Activated naive CD8-positive, alpha-beta T cell (primary cell): Measurements from ENCODE around the gene E2F2.
A peak's percentile ranks its signal among the peaks of the same experiment; 100 is the strongest.
"Not testable (repeated sequence)": the region's sequence is repeated elsewhere in the genome, so short reads cannot be mapped to it uniquely, and the experiment has no call there.

Source experiments
- H3K27ac Mint-ChIP-seq: one replicate; pipeline ENCODE4 v1.8.0; 2021; ENCODE audit warnings: mixed read lengths
- H3K27me3 Mint-ChIP-seq: one replicate; pipeline ENCODE4 v1.8.0; 2021; ENCODE audit warnings: mixed read lengths
- H3K36me3 Mint-ChIP-seq: one replicate; pipeline ENCODE4 v1.8.0; 2021; ENCODE audit warnings: mixed read lengths
- H3K4me1 Mint-ChIP-seq: one replicate; pipeline ENCODE4 v1.8.0; 2021; ENCODE audit warnings: low read depth, mixed read lengths
- H3K4me3 Mint-ChIP-seq: one replicate; pipeline ENCODE4 v1.8.0; 2021; ENCODE audit warnings: mild to moderate bottlenecking, mixed read lengths
- H3K9me3 Mint-ChIP-seq: one replicate; pipeline ENCODE4 v1.8.0; 2021; ENCODE audit warnings: low read depth, mixed read lengths

E2F2 gene

GRCh38 chr1:23543707-23544443 lies 12.8 kb upstream of the E2F2 start:
- Mint-ChIP-seq H3K4me3 (no peak overlapping the region), H3K9me3 (no peaks in the 10 kb centered on the region), H3K27ac (no peak overlapping the region), H3K27me3 (no peaks in the 10 kb centered on the region), H3K36me3 (no peaks in the 10 kb centered on the region), H3K4me1 (peaks cover 16% of the 10 kb centered on the region)

DNA sequence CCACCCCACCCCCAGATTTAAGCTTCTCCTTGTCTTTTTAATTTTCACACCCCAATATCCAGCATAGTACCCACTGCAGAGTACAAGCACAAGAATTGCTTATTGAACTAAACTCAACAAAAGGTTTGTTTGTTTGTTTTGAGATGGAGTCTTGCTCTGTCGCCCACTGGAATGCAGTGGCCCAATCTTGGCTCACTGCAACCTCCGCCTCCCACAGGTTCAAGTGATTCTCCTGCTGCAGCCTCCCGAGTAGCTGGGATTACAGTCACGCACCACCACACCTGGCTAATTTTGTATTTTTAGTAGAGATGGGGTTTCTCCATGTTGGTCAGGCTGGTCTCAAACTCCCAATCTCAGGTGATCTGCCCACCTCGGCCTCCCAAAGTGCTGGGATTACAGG lies 11.9 kb upstream of the E2F2 start:
- not testable (repeated sequence) for H3K9me3 Mint-ChIP-seq, H3K36me3 Mint-ChIP-seq, H3K4me3 Mint-ChIP-seq, H3K27me3 Mint-ChIP-seq, H3K27ac Mint-ChIP-seq
- peaks cover 16% of the 10 kb centered on the region for H3K4me1 Mint-ChIP-seq

GRCh38 chr1:23539698-23540266 lies 8.7 kb upstream of the E2F2 start:
- Mint-ChIP-seq H3K27me3 (no peaks in the 10 kb centered on the region), H3K4me3 (peak overlapping the region; percentile 9), H3K27ac (peak overlapping the region; percentile 29), H3K36me3 (no peaks in the 10 kb centered on the region), H3K9me3 (no peaks in the 10 kb centered on the region), H3K4me1 (peaks cover 12% of the 10 kb centered on the region)

DNA sequence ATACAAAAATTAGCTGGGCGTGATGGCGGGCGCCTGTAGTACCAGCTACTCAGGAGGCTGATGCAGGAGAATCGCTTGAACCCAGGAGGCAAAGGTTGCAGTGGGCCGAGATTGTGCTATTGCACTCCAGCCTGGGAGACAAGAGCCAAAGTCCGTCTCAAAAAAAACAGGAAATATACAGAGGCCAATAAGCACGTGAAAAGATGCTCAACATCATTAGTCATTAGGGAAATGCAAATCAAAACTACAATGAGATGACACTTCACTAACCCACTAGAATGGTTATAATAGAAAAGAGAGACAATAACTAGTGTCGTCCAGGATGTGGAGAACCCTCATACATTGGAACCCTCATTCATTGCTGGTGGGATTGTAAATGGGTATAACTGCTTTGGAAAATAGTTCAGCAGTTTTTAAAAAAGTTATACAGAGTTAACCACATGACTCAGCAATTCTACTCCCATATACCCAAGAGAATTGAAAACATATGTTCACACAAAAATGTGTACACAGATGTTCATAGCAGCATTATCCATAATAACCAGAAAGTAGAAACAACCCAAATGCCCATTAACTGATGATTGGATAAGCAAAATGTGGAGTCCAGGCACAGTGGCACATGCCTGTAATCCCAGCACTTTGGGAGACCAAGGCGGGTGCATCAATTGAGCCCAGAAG lies 6.4 kb upstream of the E2F2 start:
- Mint-ChIP-seq H3K4me3 (no peak overlapping the region), H3K4me1 (peaks cover 16% of the 10 kb centered on the region), H3K9me3 (no peaks in the 10 kb centered on the region), H3K36me3 (no peaks in the 10 kb centered on the region), H3K27ac (no peak overlapping the region), H3K27me3 (no peaks in the 10 kb centered on the region)

DNA sequence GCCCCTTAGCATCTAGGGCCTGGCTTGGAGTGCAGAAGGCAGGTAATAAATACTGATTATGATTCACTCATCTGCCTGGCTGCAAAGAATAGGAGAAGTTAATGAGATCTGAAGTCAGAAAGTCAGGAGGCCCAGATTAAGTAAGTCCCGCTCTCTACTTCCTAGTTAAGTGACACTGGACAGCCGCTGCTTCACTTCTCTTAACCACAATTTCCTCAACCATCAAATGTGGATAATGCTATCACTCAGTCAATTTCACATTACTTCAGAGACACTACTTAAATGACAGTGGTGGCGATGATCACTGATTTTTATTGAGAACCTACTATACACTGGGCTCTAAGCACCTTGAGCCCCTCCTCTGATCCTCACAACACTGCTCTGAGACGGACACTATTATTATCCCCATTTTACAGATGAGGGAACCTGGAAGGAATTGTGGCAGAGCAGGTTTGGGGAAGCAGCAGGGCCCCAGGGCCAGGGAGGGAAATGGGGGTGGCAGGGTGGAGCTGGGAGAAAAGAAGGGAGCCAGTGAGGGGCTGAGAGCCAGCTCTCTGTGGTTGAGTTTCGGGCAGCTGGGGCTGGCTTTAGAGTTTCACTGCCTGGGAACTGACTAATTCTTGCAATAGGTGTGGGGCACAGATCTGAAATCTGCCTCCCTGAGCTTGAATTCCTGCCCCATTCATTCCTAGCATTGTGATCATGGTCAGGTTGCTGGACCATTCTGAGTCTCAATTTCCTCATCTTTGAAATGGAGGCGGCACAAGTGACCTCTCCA lies 2.4 kb upstream of the E2F2 start:
- Mint-ChIP-seq H3K27ac (no peak overlapping the region), H3K4me3 (no peak overlapping the region), H3K9me3 (no peaks in the 10 kb centered on the region), H3K4me1 (peaks cover 37% of the 10 kb centered on the region), H3K27me3 (no peaks in the 10 kb centered on the region), H3K36me3 (no peaks in the 10 kb centered on the region)

DNA sequence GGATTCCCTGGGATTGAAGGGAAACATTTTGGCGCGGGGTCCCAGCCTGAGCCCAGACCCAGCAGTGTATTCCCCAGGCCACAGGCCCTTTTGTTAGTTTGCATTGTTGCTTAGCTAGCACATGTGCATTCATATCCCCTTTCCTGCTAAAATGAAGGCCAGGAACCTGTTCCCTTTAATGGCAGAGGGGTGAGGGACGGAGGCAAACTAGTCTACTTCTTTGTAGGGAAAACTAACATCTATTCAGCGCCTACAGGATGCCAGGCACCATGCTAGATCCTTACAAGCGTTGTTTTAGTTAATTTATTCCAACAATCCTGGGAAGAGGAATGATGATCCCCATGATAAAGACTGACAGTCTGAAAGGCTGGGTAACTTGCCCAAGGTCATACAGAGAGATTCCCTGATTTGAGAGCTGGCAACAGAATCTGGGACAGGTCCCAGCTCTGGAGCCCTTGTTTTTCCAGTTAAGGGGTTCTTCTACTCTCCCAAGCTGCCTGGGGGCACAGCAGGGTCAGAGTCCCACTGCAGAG lies 595 bp upstream of the E2F2 start:
- no peaks in the 10 kb centered on the region for H3K36me3 Mint-ChIP-seq
- H3K4me3 Mint-ChIP-seq, result peak overlapping the region; percentile 89
- no peaks in the 10 kb centered on the region for H3K9me3 Mint-ChIP-seq
- H3K27ac Mint-ChIP-seq, result peak overlapping the region; percentile 61
- peaks cover 54% of the 10 kb centered on the region for H3K4me1 Mint-ChIP-seq
- no peaks in the 10 kb centered on the region for H3K27me3 Mint-ChIP-seq

- H3K27me3 Mint-ChIP-seq, result no peaks in the 10 kb centered on the region
- H3K4me3 Mint-ChIP-seq, result peak overlapping the region; percentile 67
- no peaks in the 10 kb centered on the region for H3K36me3 Mint-ChIP-seq
- no peaks in the 10 kb centered on the region for H3K9me3 Mint-ChIP-seq
- H3K27ac Mint-ChIP-seq, result peak overlapping the region; percentile 3
- peaks cover 68% of the 10 kb centered on the region for H3K4me1 Mint-ChIP-seq
Observed at GRCh38 chr1:23530087-23530746, 816 bp downstream of the E2F2 start.

GRCh38 chr1:23529146-23530086 lies 1.6 kb downstream of the E2F2 start:
- Mint-ChIP-seq H3K9me3 (no peaks in the 10 kb centered on the region), H3K36me3 (no peaks in the 10 kb centered on the region), H3K4me3 (peak overlapping the region; percentile 67), H3K27me3 (no peaks in the 10 kb centered on the region), H3K4me1 (peaks cover 76% of the 10 kb centered on the region), H3K27ac (no peak overlapping the region)

DNA sequence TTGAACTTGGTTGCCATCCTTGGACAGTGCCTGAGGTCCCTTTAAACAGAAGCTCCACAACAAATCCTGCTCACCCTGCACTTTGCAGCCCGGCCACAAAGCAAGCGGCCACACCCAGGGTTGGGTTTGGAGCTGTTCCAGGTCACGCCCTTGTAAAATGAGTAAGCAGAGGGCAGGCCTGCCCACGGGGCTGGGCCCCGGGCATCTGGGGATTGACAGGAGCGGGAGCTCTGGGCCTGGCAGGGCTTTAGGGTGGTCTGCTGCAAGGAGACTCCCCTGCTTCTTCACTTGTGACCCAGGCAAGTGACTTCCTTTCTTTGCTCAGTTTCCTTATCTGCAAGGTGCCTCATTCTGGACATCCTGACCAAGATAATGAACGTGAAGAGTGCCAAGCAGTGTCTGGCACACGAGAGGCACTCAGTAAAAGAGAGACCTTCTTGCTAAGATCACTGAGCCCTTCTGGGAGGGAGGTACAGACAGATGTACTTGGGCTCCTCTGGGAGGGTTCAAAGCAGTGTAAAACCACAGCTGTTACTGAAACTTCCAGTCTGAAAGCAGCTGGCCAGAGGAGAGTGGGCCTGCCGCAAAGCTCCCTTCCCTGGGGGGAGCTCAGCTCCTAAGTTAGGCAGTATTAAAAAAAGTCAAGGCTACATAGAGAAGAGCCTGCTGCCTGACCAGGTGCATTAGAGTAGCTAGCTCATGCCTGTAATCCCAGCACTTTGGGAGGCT lies 2.6 kb downstream of the E2F2 start:
- Mint-ChIP-seq H3K4me3 (peak overlapping the region; percentile 35), H3K36me3 (no peaks in the 10 kb centered on the region), H3K27me3 (no peaks in the 10 kb centered on the region), H3K27ac (no peak overlapping the region), H3K9me3 (no peaks in the 10 kb centered on the region), H3K4me1 (peaks cover 82% of the 10 kb centered on the region)

DNA sequence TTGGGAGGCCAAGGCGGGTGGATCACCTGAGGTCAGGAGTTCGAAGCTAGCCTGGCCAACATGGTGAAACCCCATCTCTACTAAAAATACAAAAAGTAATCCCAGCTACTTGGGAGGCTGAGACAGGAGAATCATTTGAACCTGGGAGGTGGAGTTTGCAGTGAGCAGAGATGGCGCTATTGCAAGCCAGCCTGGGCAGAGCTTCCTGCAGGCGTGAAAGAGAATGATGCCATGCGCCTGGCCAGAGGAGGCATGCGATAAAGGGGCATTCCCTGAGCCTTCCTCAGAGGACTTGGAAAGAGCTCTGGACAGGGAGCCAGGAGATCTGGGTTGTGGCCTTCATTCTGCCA lies 3.2 kb downstream of the E2F2 start:
- no peak overlapping the region for H3K27ac Mint-ChIP-seq
- H3K4me3 Mint-ChIP-seq, result no peak overlapping the region
- H3K4me1 Mint-ChIP-seq, result peaks cover 77% of the 10 kb centered on the region
- no peaks in the 10 kb centered on the region for H3K27me3 Mint-ChIP-seq
- H3K36me3 Mint-ChIP-seq, result no peaks in the 10 kb centered on the region
- no peaks in the 10 kb centered on the region for H3K9me3 Mint-ChIP-seq

DNA sequence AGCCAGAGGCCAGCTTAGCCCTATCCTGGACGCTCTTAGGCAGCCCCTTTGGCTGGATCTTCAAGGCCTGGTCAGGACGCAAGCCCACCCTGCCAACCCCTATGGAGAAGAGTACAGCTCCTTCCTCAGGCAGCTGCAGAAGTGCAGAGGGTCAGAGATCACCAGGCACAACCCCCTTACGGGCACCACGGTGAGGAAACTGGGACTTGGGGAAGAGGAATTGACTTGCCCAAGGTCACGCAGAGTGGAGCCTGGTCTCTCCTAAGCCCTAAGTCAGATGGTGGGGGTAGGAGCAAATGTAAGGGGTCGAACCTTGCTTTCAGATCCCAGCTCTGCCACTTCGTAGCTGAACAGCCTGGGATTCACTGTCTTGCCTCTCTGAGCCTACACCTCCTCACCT lies 3.7 kb downstream of the E2F2 start:
- no peaks in the 10 kb centered on the region for H3K27me3 Mint-ChIP-seq
- no peaks in the 10 kb centered on the region for H3K9me3 Mint-ChIP-seq
- no peaks in the 10 kb centered on the region for H3K36me3 Mint-ChIP-seq
- H3K27ac Mint-ChIP-seq, result no peak overlapping the region
- no peak overlapping the region for H3K4me3 Mint-ChIP-seq
- peaks cover 77% of the 10 kb centered on the region for H3K4me1 Mint-ChIP-seq

GRCh38 chr1:23526329-23527041 lies 4.5 kb downstream of the E2F2 start:
- Mint-ChIP-seq H3K27ac (no peak overlapping the region), H3K4me3 (peak overlapping the region; percentile 61), H3K9me3 (no peaks in the 10 kb centered on the region), H3K4me1 (peaks cover 68% of the 10 kb centered on the region), H3K36me3 (no peaks in the 10 kb centered on the region), H3K27me3 (no peaks in the 10 kb centered on the region)
